Measurements from ENCODE around the gene MCOLN2.

MCOLN2 gene

DNA sequence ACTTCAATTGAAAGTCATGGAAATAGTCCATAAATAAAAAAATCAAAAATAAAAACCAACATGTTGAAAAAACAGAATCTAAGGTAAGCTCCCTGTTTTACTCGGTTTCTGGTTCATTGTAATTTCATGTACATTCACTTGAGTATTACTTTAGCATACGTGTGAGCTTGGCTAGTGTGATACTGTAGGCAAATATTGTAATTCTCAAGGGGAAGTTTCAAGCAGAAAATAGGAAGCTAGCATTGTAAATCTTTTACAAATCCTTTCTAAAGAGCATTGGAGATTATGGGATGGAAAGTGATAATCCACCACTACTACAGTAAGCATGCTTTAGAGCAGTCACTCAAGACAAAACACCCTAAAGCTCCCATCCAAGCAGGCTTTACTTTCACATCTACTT lies 100.6 kb downstream of the MCOLN2 start:
- no peak for DNase-seq (ENCODE audit: low spot score)

DNA sequence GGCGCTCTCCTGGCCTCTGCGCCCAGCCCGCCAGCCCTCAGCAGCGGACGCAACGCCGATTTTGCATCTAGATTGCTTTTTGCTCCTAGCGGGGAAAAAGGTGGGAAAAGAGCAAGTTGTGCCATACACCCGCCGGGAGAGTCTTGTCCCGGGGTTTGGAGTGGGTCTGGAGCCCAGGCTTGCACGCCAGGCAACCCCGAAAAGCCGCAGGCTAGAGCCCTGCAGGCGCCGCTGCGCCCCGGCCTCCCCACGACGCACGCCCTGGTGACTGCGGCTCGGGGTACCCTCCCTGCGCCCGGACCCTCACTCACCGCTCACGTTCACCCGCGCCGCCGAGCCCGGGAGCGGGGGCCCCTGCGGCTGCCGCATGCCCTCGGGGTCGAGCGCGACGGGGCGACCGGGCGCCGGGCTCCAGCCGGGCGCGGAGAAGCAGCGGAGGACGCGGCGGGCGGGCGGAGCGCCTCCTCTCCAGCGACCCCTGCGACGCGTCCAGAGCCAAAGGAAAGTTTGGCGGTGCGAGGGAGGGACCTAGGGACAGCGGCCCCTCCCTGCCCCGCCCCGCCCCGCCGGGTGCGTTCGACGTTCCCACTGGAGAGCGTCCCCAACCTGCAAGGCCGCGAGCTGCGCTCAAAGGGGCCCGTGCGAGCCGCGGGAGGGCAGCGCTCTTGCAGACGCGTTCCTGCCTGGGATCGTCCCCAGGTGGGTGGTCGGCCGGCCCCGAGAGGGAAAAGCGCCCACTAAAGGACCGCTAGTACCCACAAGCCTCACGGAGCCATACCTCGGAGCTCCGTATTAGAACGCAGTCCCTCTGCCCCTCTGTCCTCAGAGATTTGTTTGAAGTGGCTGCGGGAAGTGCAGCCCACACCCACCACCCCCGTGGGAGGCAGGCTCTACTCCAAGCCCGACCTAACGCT lies 104.0 kb downstream of the MCOLN2 start, which contains the start of gene LPAR3:
TSS of gene LPAR3 (minus strand) at position 502 of the 914 bp plus-strand sequence. CDS start 27,086 bp downstream, outside the sequence.
- no peak for DNase-seq (ENCODE audit: low spot score)

DNA sequence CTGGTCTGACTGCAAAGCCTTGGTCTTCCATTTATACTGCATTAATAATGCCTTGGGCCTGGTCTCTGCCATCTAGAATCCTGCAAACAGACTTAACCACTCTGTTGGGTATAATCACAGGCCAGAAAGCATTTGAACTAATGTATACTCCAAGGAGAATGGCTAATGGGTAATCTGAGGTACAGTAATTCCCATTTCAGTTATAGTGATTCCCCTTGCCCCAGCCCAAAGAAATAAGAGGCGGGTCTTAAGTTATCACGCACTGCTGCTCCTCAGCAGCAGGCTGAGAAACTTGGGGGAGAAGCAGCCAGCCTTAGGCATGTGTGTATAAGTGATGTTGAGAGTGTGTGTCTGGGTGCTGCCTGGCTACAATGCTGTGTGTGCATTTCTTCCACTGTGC lies 106.3 kb downstream of the MCOLN2 start:
- no peak for DNase-seq (ENCODE audit: low spot score)

GRCh38 chr1:84889437-84889836 lies 107.5 kb downstream of the MCOLN2 start:
- DNase-seq (ENCODE audit: low spot score), result no peak

DNA sequence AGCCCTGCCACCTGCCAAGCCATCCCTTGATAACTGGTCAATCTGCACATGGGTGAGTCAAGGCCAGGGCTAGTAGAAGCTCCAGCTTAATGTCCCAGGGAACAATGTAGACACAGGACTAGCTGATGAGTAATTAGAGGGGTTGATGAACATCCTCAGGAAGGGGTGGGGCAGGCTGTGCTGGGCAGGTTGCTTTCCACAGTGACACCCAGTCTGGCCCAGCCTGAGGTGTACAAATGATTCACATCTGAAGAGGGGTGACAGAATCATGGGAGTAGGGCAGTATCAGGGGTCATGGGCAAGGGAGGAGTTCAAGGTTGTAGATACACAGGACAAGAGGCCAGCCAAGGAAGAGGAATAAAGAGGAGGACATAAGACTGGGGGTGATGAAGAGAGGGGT lies 108.2 kb downstream of the MCOLN2 start:
- DNase-seq (ENCODE audit: low spot score), result no peak

DNA sequence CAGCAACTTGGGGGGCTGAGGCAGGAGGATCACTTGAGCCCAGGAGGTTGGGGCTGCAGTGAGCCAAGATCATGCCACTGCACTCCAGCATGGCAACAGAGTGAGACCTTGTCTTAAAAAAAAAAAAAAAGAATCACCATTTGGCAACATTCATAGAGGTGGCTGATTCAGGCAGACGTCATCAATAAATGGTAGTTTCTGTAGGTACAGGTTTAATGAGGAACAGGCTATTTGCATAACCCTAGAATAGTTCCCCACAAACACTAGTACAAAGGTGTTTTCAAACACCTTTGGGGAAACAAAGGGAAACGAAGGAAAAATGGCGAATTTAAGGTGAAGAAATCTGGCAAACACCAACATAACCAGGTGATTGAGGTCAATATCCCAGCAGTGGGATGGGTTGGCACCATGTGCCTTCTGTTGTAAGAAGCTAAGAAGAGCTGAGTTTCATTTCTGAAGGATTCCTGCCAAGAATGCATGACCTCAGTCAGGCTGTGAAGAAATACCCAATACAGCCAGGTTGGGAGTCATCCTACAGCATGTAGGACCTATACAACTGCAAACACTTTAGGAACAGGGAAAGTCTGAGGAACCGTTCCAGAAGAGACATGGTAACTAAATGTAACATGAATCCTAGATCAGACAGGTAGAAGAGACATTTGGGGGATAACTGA lies 109.5 kb downstream of the MCOLN2 start:
- DNase-seq (ENCODE audit: low spot score), result no peak

- no peak for DNase-seq (ENCODE audit: low spot score)
These were observed 111.4 kb downstream of the MCOLN2 start for GRCh38 chr1:84885469-84885868.

- DNase-seq (ENCODE audit: low spot score), result no peak
These were observed 112.1 kb downstream of the MCOLN2 start for GRCh38 chr1:84884671-84885389.

DNA sequence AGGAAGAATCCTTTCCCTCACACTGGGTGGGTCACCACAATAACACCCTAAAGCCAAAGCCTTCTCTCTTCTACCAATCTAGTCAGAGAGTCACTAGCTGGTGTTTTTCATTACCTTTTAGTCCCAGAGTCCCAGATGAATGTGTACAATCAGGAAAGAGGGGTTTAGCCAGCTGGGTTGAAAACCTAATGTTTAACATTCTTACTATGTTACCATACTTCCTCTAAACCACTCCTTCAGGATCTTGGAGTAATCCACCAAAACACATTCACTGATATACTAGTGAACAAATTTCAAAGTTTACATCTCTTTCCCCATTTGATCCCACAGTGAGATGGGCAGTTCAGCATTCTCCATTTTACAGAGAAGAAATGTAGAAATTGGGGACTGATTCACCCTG lies 113.6 kb downstream of the MCOLN2 start:
- DNase-seq (ENCODE audit: low spot score), result no peak

- no peak for DNase-seq (ENCODE audit: low spot score)
These were observed 119.3 kb downstream of the MCOLN2 start for GRCh38 chr1:84877592-84877991.

- DNase-seq (ENCODE audit: low spot score), result no peak
These were observed 120.6 kb downstream of the MCOLN2 start for GRCh38 chr1:84876353-84876752.

All from putamen (tissue), 1 donor.